Neural cell (in vitro differentiated cells): Measurements from ENCODE around the gene ADGRL3. TPM values are rescaled to one million over a fixed set of nuclear protein-coding genes. Genes with fewer than 3 reads are reported as not detected.

Source experiments
- H2AFZ ChIP-seq: fragments of 200-600, 300-800 bp; sonication (generic), shearing (Covaris generic); 2 replicates; pipeline ENCODE4 v1.6.0; 2014; ENCODE audit warnings: low read depth, mild to moderate bottlenecking, antibody characterized with exemption, low read length, moderate library complexity
- H3F3A ChIP-seq: fragments of 200-600 bp; shearing (Covaris generic); 2 replicates; pipeline ENCODE4 v1.6.1; 2016; ENCODE audit warnings: mild to moderate bottlenecking, moderate library complexity, mixed read lengths, antibody characterized with exemption, low read length; ENCODE audit not compliant: insufficient read depth, poor library complexity, severe bottlenecking
- H3K27ac ChIP-seq: fragments of 200-600, 300-800 bp; sonication (generic), shearing (Covaris generic); 2 replicates; pipeline ENCODE4 v1.5.1; 2014; ENCODE audit warnings: mild to moderate bottlenecking, low read length, moderate library complexity
- H3K27me3 ChIP-seq: fragments of 300-800, 200-600 bp; sonication (generic), shearing (Covaris generic); 2 replicates; pipeline ENCODE4 v1.6.0; 2014; ENCODE audit warnings: mild to moderate bottlenecking, low read depth, low read length, moderate library complexity; ENCODE audit not compliant: insufficient read depth
- H3K36me3 ChIP-seq: fragments of 300-800, 200-600 bp; sonication (generic), shearing (Covaris generic); 2 replicates; pipeline ENCODE4 v1.5.1; 2014; ENCODE audit warnings: mild to moderate bottlenecking, antibody characterized with exemption, low read length, moderate library complexity; ENCODE audit not compliant: insufficient read depth
- H3K4me2 ChIP-seq: fragments of 300-800, 200-600 bp; sonication (generic), shearing (Covaris generic); 2 replicates; pipeline ENCODE4 v1.6.0; 2014; ENCODE audit warnings: mild to moderate bottlenecking, low read length
- H3K4me3 ChIP-seq: fragments of 300-800, 200-600 bp; sonication (generic), shearing (Covaris generic); 2 replicates; pipeline ENCODE4 v1.5.1; 2014; ENCODE audit warnings: mild to moderate bottlenecking, low read length, moderate library complexity
- H3K79me2 ChIP-seq: fragments of 200-600 bp; shearing (Covaris generic); replicated peaks from 2 replicates; pipeline ENCODE4 v1.6.0; 2014; ENCODE audit warnings: mild to moderate bottlenecking, low read length, moderate library complexity; ENCODE audit not compliant: insufficient read depth
- H3K9ac ChIP-seq: fragments of 300-800, 200-600 bp; sonication (generic), shearing (Covaris generic); 2 replicates; pipeline ENCODE4 v1.6.1; 2016; ENCODE audit warnings: mild to moderate bottlenecking, low read length, mixed read lengths
- H3K9me2 ChIP-seq: fragments of 200-600 bp; shearing (Covaris generic); 2 replicates; pipeline ENCODE4 v1.6.1; 2016; ENCODE audit warnings: mild to moderate bottlenecking, low read length, mixed read lengths; ENCODE audit not compliant: insufficient read depth
- H3K9me3 ChIP-seq: fragments of 200-600, 300-800 bp; sonication (generic), shearing (Covaris generic); 2 replicates; pipeline ENCODE4 v1.6.1; 2016; ENCODE audit warnings: mild to moderate bottlenecking, mixed run types, low read length, moderate library complexity, mixed read lengths
- H4K20me1 ChIP-seq: fragments of 200-600 bp; shearing (Covaris generic); 2 replicates; pipeline ENCODE4 v1.6.1; 2016; ENCODE audit warnings: mild to moderate bottlenecking, mixed run types; ENCODE audit not compliant: insufficient read depth
- CTCF ChIP-seq: fragments of 450-650 bp; IDR thresholded peaks from 2 replicates; pipeline ENCODE4 v1.5.1; 2014; ENCODE audit warnings: antibody characterized with exemption, mild to moderate bottlenecking, moderate library complexity; ENCODE audit not compliant: poor library complexity, severe bottlenecking
- EP300 ChIP-seq: fragments of 450-650 bp; conservative IDR thresholded peaks from 2 replicates; pipeline ENCODE4 v1.6.1; 2014; ENCODE audit warnings: antibody characterized with exemption, mild to moderate bottlenecking, moderate library complexity; ENCODE audit not compliant: poor library complexity, severe bottlenecking
- EZH2 ChIP-seq: fragments of 200-600, 300-800 bp; shearing (Covaris generic), sonication (generic); IDR thresholded peaks from 2 replicates; pipeline ENCODE4 v1.6.1; 2014; ENCODE audit warnings: antibody characterized with exemption, low read length, borderline replicate concordance, mild to moderate bottlenecking; ENCODE audit not compliant: insufficient read depth, poor library complexity, severe bottlenecking
- MXI1 ChIP-seq: fragments of 450-650 bp; conservative IDR thresholded peaks from 2 replicates; pipeline ENCODE4 v1.6.1; 2014; ENCODE audit warnings: antibody characterized with exemption, mild to moderate bottlenecking; ENCODE audit not compliant: poor library complexity, severe bottlenecking
- POLR2AphosphoS5 ChIP-seq: IDR thresholded peaks from 2 replicates; pipeline ENCODE4 v1.6.1; 2012
- RAD21 ChIP-seq: fragments of 450-650 bp; conservative IDR thresholded peaks from 2 replicates; pipeline ENCODE4 v1.6.1; 2014; ENCODE audit warnings: antibody characterized with exemption, mild to moderate bottlenecking, moderate library complexity
- SMC3 ChIP-seq: fragments of 450-650 bp; conservative IDR thresholded peaks from 2 replicates; pipeline ENCODE4 v1.6.1; 2014; ENCODE audit warnings: antibody characterized with exemption, mild to moderate bottlenecking, moderate library complexity; ENCODE audit not compliant: poor library complexity
- TAF1 ChIP-seq: IDR thresholded peaks from 2 replicates; pipeline ENCODE4 v1.6.1; 2012; ENCODE audit warnings: low read depth
- polyA plus RNA-seq: library from polyadenylated mRNA; depleted of rRNA; stranded (reverse); fragments of >200 nt; gene quantifications from 2 replicates; pipeline ENCODE4 v1.2.3, GENCODE V29; 2014
- TF ChIP-seq, protein P1 (sequence below): IDR thresholded peaks from 2 replicates; pipeline ENCODE4 v1.6.1; 2012; ENCODE audit warnings: borderline replicate concordance

ADGRL3 gene
- polyA plus RNA-seq, 1 donor from 2014 or later: 99.4 TPM

- no peak for TF ChIP-seq TAF1
Observed at GRCh38 chr4:61212788-61213187, 12.7 kb downstream of the ADGRL3 start (continued).

GRCh38 chr4:61214680-61215079 lies 14.6 kb downstream of the ADGRL3 start:
- H3K9me2 ChIP-seq: no peaks in the 10 kb centered on the region
- H3K4me2 ChIP-seq: no peak overlapping the region
- no peaks in the 10 kb centered on the region for H3K9me3 ChIP-seq
- no peaks in the 10 kb centered on the region for H4K20me1 ChIP-seq
- H2AFZ ChIP-seq: no peak overlapping the region
- H3K27me3 ChIP-seq: no peaks in the 10 kb centered on the region
- TF ChIP-seq RAD21: no peak
- no peak for TF ChIP-seq POLR2AphosphoS5
- TF ChIP-seq SMC3: no peak
- TF ChIP-seq CTCF: no peak
- no peak for TF ChIP-seq TAF1
- TF ChIP-seq MXI1: no peak
- no peaks in the 10 kb centered on the region for H3F3A ChIP-seq
- no peak overlapping the region for H3K4me3 ChIP-seq
- no peak overlapping the region for H3K9ac ChIP-seq
- no peak overlapping the region for H3K27ac ChIP-seq
- no peaks in the 10 kb centered on the region for H3K36me3 ChIP-seq
- H3K79me2 ChIP-seq: peaks cover 92% of the 10 kb centered on the region

DNA sequence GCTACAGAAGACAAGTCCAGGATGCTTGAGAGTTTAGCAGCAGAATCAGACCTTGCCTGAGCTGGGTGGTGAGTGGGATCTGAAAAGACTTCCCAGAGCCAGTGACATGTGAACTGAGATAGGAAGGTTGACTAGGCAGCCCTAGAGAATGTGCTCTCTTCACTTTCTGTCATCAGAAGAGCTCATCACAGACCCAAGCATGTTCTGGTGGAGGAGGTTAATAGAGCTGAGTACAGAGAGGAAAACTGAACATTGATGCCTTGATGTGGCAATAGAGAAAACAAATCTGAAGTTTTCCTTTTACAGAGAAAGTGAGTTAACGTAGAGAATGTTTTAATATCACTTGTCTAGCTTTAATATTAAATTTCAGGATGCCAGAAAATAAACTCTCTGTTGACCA lies 17.1 kb downstream of the ADGRL3 start:
- no peak overlapping the region for H3K4me3 ChIP-seq
- no peak overlapping the region for H3K27ac ChIP-seq
- H3K9ac ChIP-seq: no peak overlapping the region
- no peak overlapping the region for H3K4me2 ChIP-seq
- H3F3A ChIP-seq: no peaks in the 10 kb centered on the region
- no peaks in the 10 kb centered on the region for H3K27me3 ChIP-seq
- no peaks in the 10 kb centered on the region for H3K9me3 ChIP-seq
- no peaks in the 10 kb centered on the region for H4K20me1 ChIP-seq
- no peaks in the 10 kb centered on the region for H3K36me3 ChIP-seq
- no peak overlapping the region for H2AFZ ChIP-seq
- no peak for TF ChIP-seq MXI1
- TF ChIP-seq, protein P1, sequence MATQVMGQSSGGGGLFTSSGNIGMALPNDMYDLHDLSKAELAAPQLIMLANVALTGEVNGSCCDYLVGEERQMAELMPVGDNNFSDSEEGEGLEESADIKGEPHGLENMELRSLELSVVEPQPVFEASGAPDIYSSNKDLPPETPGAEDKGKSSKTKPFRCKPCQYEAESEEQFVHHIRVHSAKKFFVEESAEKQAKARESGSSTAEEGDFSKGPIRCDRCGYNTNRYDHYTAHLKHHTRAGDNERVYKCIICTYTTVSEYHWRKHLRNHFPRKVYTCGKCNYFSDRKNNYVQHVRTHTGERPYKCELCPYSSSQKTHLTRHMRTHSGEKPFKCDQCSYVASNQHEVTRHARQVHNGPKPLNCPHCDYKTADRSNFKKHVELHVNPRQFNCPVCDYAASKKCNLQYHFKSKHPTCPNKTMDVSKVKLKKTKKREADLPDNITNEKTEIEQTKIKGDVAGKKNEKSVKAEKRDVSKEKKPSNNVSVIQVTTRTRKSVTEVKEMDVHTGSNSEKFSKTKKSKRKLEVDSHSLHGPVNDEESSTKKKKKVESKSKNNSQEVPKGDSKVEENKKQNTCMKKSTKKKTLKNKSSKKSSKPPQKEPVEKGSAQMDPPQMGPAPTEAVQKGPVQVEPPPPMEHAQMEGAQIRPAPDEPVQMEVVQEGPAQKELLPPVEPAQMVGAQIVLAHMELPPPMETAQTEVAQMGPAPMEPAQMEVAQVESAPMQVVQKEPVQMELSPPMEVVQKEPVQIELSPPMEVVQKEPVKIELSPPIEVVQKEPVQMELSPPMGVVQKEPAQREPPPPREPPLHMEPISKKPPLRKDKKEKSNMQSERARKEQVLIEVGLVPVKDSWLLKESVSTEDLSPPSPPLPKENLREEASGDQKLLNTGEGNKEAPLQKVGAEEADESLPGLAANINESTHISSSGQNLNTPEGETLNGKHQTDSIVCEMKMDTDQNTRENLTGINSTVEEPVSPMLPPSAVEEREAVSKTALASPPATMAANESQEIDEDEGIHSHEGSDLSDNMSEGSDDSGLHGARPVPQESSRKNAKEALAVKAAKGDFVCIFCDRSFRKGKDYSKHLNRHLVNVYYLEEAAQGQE: no peak
- no peak for TF ChIP-seq EZH2
- no peak for TF ChIP-seq TAF1
- TF ChIP-seq SMC3: no peak
- no peak for TF ChIP-seq RAD21
- no peak for TF ChIP-seq CTCF
- TF ChIP-seq EP300: no peak
- TF ChIP-seq POLR2AphosphoS5: no peak
- peaks cover 82% of the 10 kb centered on the region for H3K79me2 ChIP-seq
- no peaks in the 10 kb centered on the region for H3K9me2 ChIP-seq
